H9 (cell line): ENCODE data around the gene SCP2. TPM values are rescaled to one million over a fixed set of nuclear protein-coding genes. Genes with fewer than 3 reads are reported as not detected.

Source experiments
- DNase-seq: peaks from one replicate; pipeline ENCODE4 v3.0.0-alpha.2; 2017
- H2AFZ ChIP-seq: one replicate; pipeline ENCODE4 v1.6.1; 2013; ENCODE audit warnings: mild to moderate bottlenecking, low read length, control low read depth, moderate library complexity
- H2AK5ac ChIP-seq: 2 replicates; pipeline ENCODE4 v1.6.1; 2013; ENCODE audit warnings: low read length, control low read depth, mixed read lengths; ENCODE audit not compliant: insufficient read length
- H2BK120ac ChIP-seq: one replicate; pipeline ENCODE4 v1.6.1; 2013; ENCODE audit warnings: low read depth, mild to moderate bottlenecking, low read length, control low read depth, inconsistent platforms; ENCODE audit not compliant: poor library complexity, severe bottlenecking
- H2BK12ac ChIP-seq: 2 replicates; pipeline ENCODE4 v1.6.1; 2013; ENCODE audit warnings: low read length, control low read depth, mixed read lengths, low read depth; ENCODE audit not compliant: insufficient read length
- H2BK15ac ChIP-seq: 2 replicates; pipeline ENCODE4 v1.6.1; 2013; ENCODE audit warnings: low read depth, low read length, control low read depth
- H2BK20ac ChIP-seq: one replicate; pipeline ENCODE4 v1.6.1; 2013; ENCODE audit warnings: low read depth, mild to moderate bottlenecking, low read length, control low read depth, inconsistent platforms; ENCODE audit not compliant: poor library complexity, severe bottlenecking
- H2BK5ac ChIP-seq: 2 replicates; pipeline ENCODE4 v1.6.1; 2013; ENCODE audit warnings: low read length, control low read depth, mixed read lengths; ENCODE audit not compliant: insufficient read length
- H3K14ac ChIP-seq: 2 replicates; pipeline ENCODE4 v1.6.1; 2013; ENCODE audit warnings: low read length, control low read depth; ENCODE audit not compliant: insufficient read depth
- H3K18ac ChIP-seq: 2 replicates; pipeline ENCODE4 v1.6.1; 2013; ENCODE audit warnings: low read depth, mild to moderate bottlenecking, mixed read lengths, low read length, control low read depth; ENCODE audit not compliant: insufficient read length
- H3K23ac ChIP-seq: 2 replicates; pipeline ENCODE4 v1.6.1; 2013; ENCODE audit warnings: low read length, control low read depth, mixed read lengths, low read depth; ENCODE audit not compliant: insufficient read length
- H3K23me2 ChIP-seq: 2 replicates; pipeline ENCODE4 v1.6.1; 2013; ENCODE audit warnings: low read depth, mild to moderate bottlenecking, mixed read lengths, low read length, control low read depth; ENCODE audit not compliant: insufficient read length, poor library complexity, severe bottlenecking
- H3K27ac ChIP-seq: 2 replicates; pipeline ENCODE4 v1.5.1; 2013; ENCODE audit warnings: low read length, control low read depth, mixed read lengths, low read depth; ENCODE audit not compliant: insufficient read length
- H3K27me3 ChIP-seq: 2 replicates; pipeline ENCODE4 v1.6.1; 2013; ENCODE audit warnings: low read length, control low read depth, inconsistent platforms; ENCODE audit not compliant: insufficient read depth
- H3K4ac ChIP-seq: 2 replicates; pipeline ENCODE4 v1.6.1; 2013; ENCODE audit warnings: low read depth, mild to moderate bottlenecking, control low read depth, inconsistent platforms, low read length, moderate library complexity
- H3K4me1 ChIP-seq: 2 replicates; pipeline ENCODE4 v1.6.1; 2013; ENCODE audit warnings: low read length, control low read depth, inconsistent platforms; ENCODE audit not compliant: insufficient read depth
- H3K4me2 ChIP-seq: 2 replicates; pipeline ENCODE4 v1.6.1; 2013; ENCODE audit warnings: low read length, control low read depth, mixed read lengths; ENCODE audit not compliant: insufficient read length, insufficient read depth
- H3K56ac ChIP-seq: 2 replicates; pipeline ENCODE4 v1.6.1; 2013; ENCODE audit warnings: low read depth, mild to moderate bottlenecking, mixed read lengths, low read length, control low read depth; ENCODE audit not compliant: insufficient read length
- H3K79me1 ChIP-seq: 2 replicates; pipeline ENCODE4 v1.6.1; 2013; ENCODE audit warnings: low read depth, mild to moderate bottlenecking, moderate library complexity, low read length, control low read depth, inconsistent platforms; ENCODE audit not compliant: insufficient read depth, poor library complexity, severe bottlenecking
- H3K79me2 ChIP-seq: 2 replicates; pipeline ENCODE4 v1.6.1; 2013; ENCODE audit warnings: low read length, control low read depth, inconsistent platforms; ENCODE audit not compliant: insufficient read depth
- H3K9ac ChIP-seq: 2 replicates; pipeline ENCODE4 v1.6.1; 2013; ENCODE audit warnings: low read length, control low read depth, mixed read lengths; ENCODE audit not compliant: insufficient read length; ENCODE audit errors: extremely low read depth
- H3K9me3 ChIP-seq: one replicate; pipeline ENCODE4 v1.6.1; 2013; ENCODE audit warnings: low read depth, low read length, inconsistent platforms; ENCODE audit not compliant: control insufficient read depth
- H3T11ph ChIP-seq: one replicate; pipeline ENCODE4 v1.6.1; 2013; ENCODE audit warnings: mild to moderate bottlenecking, low read length, control low read depth, inconsistent platforms
- H4K20me1 ChIP-seq: one replicate; pipeline ENCODE4 v1.6.1; 2013; ENCODE audit not compliant: control insufficient read depth, insufficient read length, insufficient read depth
- H4K5ac ChIP-seq: 2 replicates; pipeline ENCODE4 v1.6.1; 2013; ENCODE audit warnings: low read depth, mild to moderate bottlenecking, mixed read lengths, low read length, control low read depth; ENCODE audit not compliant: insufficient read length
- H4K8ac ChIP-seq: replicated peaks from 2 replicates; pipeline ENCODE4 v1.6.1; 2013; ENCODE audit warnings: low read length, control low read depth, mixed read lengths, low read depth; ENCODE audit not compliant: insufficient read length
- H4K91ac ChIP-seq: 2 replicates; pipeline ENCODE4 v1.6.1; 2013; ENCODE audit warnings: low read depth, mild to moderate bottlenecking, moderate library complexity, mixed read lengths, low read length, control low read depth; ENCODE audit not compliant: insufficient read length
- H3K27ac Mint-ChIP-seq, 3 experiments: 2 replicates in 2 of 3; 3 replicates in 1 of 3; pipeline ENCODE4 v1.8.0; 2020 to 2021; ENCODE audit warnings: mixed read lengths in 3 of 3, mild to moderate bottlenecking in 1 of 3, moderate library complexity in 1 of 3
- H3K27me3 Mint-ChIP-seq: 2 replicates; pipeline ENCODE4 v1.8.0; 2021; ENCODE audit warnings: low read depth, mild to moderate bottlenecking, moderate library complexity, mixed read lengths
- H3K36me3 Mint-ChIP-seq, 3 experiments: 2 replicates in 2 of 3; 3 replicates in 1 of 3; pipeline ENCODE4 v1.8.0; 2020 to 2021; ENCODE audit warnings: low read depth in 3 of 3, mixed read lengths in 3 of 3; ENCODE audit not compliant: insufficient read depth in 1 of 3
- H3K4me1 Mint-ChIP-seq, 2 experiments: 2 replicates each; pipeline ENCODE4 v1.8.0; 2020; ENCODE audit warnings: mixed read lengths in 2 of 2
- H3K4me3 Mint-ChIP-seq, 2 experiments: 2 replicates in 1 of 2; 3 replicates in 1 of 2; pipeline ENCODE4 v1.8.0; 2020 to 2021; ENCODE audit warnings: mild to moderate bottlenecking in 2 of 2, mixed read lengths in 2 of 2, moderate library complexity in 1 of 2
- H3K9me3 Mint-ChIP-seq, 2 experiments: 2 replicates in 1 of 2; 3 replicates in 1 of 2; pipeline ENCODE4 v1.8.0; 2020; ENCODE audit warnings: mild to moderate bottlenecking in 2 of 2, mixed read lengths in 2 of 2, moderate library complexity in 1 of 2
- CTCF ChIP-seq: fragments of 200-600 bp; sonication (generic); conservative IDR thresholded peaks from 3 replicates; pipeline ENCODE4 v1.8.0; 2021; ENCODE audit warnings: antibody characterized with exemption, mild to moderate bottlenecking
- WGBS: extraction: QIAGEN DNeasy Blood & Tissue Kit; methylation state at CpG from one replicate; pipeline ENCODE4 v1.1.7; 2013; ENCODE audit warnings: missing lambda C conversion rate, low lambda C conversion rate, mixed read lengths; ENCODE audit not compliant: insufficient read length; ENCODE audit errors: extremely low coverage; 5-methylcytosine and 5-hydroxymethylcytosine counted together
- total RNA-seq: library from RNA; stranded (reverse); gene quantifications from 2 replicates; pipeline ENCODE4 v1.2.1, GENCODE V29; 2021

The SCP2 gene
- total RNA-seq, 1 experiment from 2014 or later, result 48.8 TPM

DNA sequence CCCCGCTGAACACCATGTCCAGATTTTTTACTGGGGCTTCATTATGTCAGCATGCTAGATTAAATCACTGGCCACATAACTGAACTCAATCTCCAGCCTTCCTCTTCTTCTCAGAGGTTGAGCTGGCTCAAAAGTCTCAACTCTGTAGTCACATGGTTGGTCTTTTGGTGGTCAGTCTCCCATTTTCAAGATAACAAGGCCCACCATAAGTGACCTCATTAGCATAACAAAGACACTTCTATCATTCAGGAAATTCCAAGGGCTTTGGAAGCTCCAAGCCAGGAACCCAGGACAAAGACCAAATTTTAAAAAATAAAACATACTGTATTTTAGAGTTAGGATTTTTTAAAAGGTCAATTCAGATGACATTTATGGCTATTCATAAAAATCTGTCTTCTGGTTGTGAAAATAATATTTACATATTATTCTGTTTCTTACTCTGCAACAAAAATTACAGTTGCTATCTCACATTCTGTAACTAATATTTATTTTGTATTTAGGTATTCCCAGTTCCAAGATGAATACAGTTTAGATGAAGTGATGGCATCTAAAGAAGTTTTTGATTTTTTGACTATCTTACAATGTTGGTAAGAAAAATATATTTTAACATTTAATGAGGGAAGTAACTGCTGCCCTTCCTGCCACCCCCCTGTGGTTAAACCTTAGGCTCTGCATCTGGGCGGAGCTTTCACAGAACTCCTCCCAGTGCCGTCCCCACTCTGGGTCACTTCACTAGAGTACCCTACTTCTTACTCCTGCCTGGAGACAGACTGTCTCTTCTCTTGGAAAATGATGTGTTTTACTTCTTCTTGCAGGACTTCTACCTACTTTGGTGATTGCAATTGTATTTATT is 49.3 kb downstream of the SCP2 start:
- Histone ChIP-seq H2BK20ac (no peak overlapping the region), H2AFZ (no peak overlapping the region), H3K4me2 (no peak overlapping the region), H4K8ac (no peak overlapping the region), H3T11ph (no peak overlapping the region), H3K79me1 (no peaks in the 10 kb centered on the region), H3K27ac (no peak overlapping the region), H2AK5ac (no peak overlapping the region), H4K20me1 (no peaks in the 10 kb centered on the region), H3K9me3 (no peaks in the 10 kb centered on the region), H3K27me3 (no peaks in the 10 kb centered on the region), H4K5ac (no peak overlapping the region), H3K56ac (no peak overlapping the region), H3K23me2 (no peaks in the 10 kb centered on the region), H3K14ac (no peak overlapping the region), H2BK12ac (no peak overlapping the region), H3K9ac (no peak overlapping the region), H3K4me1 (no peaks in the 10 kb centered on the region), H3K18ac (no peak overlapping the region), H2BK120ac (no peak overlapping the region), H2BK5ac (no peak overlapping the region), H3K23ac (no peak overlapping the region), H3K4ac (no peak overlapping the region), H4K91ac (no peak overlapping the region), H2BK15ac (no peak overlapping the region), H3K79me2 (no peaks in the 10 kb centered on the region)
- Mint-ChIP-seq H3K27me3 (no peaks in the 10 kb centered on the region), H3K36me3 (no peaks in the 10 kb centered on the region), H3K27ac (peak overlapping the region; percentile 84 to 98 (median 89)), H3K4me1 (peaks cover 16 to 19% of the 10 kb centered on the region in 2 experiments), H3K9me3 (no peaks in the 10 kb centered on the region), H3K4me3 (peak overlapping the region; percentile 8 to 45; a peak in 4 of 5 replicates)
- no peak for TF ChIP-seq CTCF
- no CpG with 5 or more reads among the region's 3 CpGs for WGBS
- DNase-seq, result peak; percentile 77
